Measurements from ENCODE around the gene CEBPA.

Gene CEBPA

GRCh38 chr19:33263325-33264023 is 38.9 kb downstream of the CEBPA start:
- Histone ChIP-seq H3K4me3 (ENCODE audit: low read depth, low read length) (no peak overlapping the region), H3K36me3 (no peaks in the 10 kb centered on the region), H3K9me3 (no peaks in the 10 kb centered on the region), H3K27me3 (no peaks in the 10 kb centered on the region), H3K4me1 (no peaks in the 10 kb centered on the region)
- TF ChIP-seq, protein P1, sequence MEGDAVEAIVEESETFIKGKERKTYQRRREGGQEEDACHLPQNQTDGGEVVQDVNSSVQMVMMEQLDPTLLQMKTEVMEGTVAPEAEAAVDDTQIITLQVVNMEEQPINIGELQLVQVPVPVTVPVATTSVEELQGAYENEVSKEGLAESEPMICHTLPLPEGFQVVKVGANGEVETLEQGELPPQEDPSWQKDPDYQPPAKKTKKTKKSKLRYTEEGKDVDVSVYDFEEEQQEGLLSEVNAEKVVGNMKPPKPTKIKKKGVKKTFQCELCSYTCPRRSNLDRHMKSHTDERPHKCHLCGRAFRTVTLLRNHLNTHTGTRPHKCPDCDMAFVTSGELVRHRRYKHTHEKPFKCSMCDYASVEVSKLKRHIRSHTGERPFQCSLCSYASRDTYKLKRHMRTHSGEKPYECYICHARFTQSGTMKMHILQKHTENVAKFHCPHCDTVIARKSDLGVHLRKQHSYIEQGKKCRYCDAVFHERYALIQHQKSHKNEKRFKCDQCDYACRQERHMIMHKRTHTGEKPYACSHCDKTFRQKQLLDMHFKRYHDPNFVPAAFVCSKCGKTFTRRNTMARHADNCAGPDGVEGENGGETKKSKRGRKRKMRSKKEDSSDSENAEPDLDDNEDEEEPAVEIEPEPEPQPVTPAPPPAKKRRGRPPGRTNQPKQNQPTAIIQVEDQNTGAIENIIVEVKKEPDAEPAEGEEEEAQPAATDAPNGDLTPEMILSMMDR (IDR thresholded peaks at IDR 0.05; ENCODE audit: low read depth, low read length), result no peak
- DNase-seq, result no peak

DNA sequence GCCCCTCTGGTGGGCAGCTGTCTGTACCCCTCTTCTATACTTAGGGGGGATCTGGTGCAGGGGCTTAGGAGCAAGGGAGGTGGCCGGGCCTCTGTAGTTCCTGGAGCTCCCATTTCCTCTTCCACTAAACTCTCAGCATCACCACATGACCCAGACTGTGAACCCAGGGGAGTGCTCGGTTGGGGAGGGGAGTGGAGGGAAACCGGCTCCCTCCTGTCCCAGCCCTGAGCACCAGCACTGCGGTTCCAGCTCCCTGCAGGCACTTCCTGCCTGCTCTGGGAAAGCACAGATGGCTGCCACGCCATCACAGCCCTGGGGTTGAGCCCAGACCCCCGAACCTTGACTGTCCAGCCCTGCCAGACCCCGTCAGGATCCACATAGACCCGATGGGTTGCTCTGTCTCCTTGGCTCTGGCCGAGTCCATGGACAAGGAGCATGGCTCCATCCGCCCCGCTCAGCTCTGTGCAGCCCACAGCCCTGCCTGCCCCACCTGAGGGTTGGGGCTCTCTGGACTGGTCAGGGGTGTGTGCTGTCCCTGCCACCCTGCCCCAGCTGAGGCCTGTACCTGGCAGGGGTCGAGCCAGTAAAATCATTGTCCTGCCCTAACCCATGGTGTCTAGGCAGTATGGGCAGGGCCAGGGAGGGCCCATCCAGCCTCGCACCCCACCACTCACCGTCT is 40.7 kb downstream of the CEBPA start:
- Histone ChIP-seq H3K36me3 (no peaks in the 10 kb centered on the region), H3K27me3 (no peaks in the 10 kb centered on the region), H3K4me3 (ENCODE audit: low read depth, low read length) (no peak overlapping the region), H3K9me3 (no peaks in the 10 kb centered on the region), H3K4me1 (no peaks in the 10 kb centered on the region)
- TF ChIP-seq, protein P1 (IDR thresholded peaks at IDR 0.05; ENCODE audit: low read depth, low read length), result no peak
- DNase-seq, result no peak

DNA sequence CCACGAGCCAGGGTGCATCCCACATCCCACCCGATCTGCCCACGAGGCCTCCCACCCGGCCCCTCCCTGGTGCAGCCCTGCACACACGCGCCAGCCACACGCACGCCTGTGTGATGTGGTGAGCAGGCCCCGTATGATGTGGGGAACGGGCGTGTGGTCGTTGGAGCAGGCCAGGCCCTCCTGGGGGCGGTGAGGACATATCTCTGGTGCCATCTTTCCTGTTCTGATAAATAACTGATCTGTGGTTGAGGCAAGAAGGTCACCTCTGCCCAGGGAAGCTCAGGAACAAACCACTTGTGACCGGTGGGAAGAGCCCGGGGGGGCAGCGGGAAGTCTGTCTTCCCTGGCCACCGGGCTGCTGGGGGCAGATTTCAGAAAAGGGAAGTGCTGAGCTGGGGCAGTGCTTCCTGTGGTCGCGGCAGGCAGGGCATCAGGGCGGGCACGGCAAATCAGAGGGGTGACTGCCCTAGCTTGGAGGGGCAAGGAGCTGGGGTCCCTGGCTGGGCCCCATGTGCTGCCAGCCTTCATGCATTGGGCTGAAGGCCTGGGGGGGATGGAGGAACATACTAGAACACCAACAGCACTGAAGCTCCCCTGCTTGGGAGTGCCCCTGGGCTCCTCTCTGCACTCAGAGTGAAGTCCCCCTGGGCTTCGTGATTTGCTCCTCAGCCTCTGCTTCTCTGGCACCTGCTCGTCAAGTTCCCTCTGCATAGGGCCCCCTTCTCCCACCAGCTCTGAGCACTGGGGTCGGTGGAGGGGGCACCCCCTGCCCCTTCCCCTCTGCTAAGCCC is 41.5 kb downstream of the CEBPA start:
- DNase-seq, result no peak
- no peaks in the 10 kb centered on the region for H3K9me3 ChIP-seq
- TF ChIP-seq, protein P1 (IDR thresholded peaks at IDR 0.05; ENCODE audit: low read depth, low read length), result no peak
- no peaks in the 10 kb centered on the region for H3K36me3 ChIP-seq
- H3K4me3 ChIP-seq (ENCODE audit: low read depth, low read length), result no peak overlapping the region
- no peaks in the 10 kb centered on the region for H3K4me1 ChIP-seq
- no peaks in the 10 kb centered on the region for H3K27me3 ChIP-seq

GRCh38 chr19:33259539-33259938 is 42.8 kb downstream of the CEBPA start:
- H3K4me1 ChIP-seq, result no peaks in the 10 kb centered on the region
- no peaks in the 10 kb centered on the region for H3K36me3 ChIP-seq
- no peak for DNase-seq
- H3K9me3 ChIP-seq, result no peaks in the 10 kb centered on the region
- TF ChIP-seq, protein P1 (IDR thresholded peaks at IDR 0.05; ENCODE audit: low read depth, low read length), result no peak
- no peak overlapping the region for H3K4me3 ChIP-seq (ENCODE audit: low read depth, low read length)
- no peaks in the 10 kb centered on the region for H3K27me3 ChIP-seq

GRCh38 chr19:33257828-33258227 is 44.5 kb downstream of the CEBPA start:
- TF ChIP-seq, protein P1 (IDR thresholded peaks at IDR 0.05; ENCODE audit: low read depth, low read length), result no peak
- Histone ChIP-seq H3K4me3 (ENCODE audit: low read depth, low read length) (no peak overlapping the region), H3K36me3 (no peaks in the 10 kb centered on the region), H3K9me3 (no peaks in the 10 kb centered on the region), H3K4me1 (no peaks in the 10 kb centered on the region), H3K27me3 (no peaks in the 10 kb centered on the region)
- DNase-seq, result no peak

Measured in BE2C (cell line).